Measurements from ENCODE around the gene TSPAN10.

TSPAN10 gene

DNA sequence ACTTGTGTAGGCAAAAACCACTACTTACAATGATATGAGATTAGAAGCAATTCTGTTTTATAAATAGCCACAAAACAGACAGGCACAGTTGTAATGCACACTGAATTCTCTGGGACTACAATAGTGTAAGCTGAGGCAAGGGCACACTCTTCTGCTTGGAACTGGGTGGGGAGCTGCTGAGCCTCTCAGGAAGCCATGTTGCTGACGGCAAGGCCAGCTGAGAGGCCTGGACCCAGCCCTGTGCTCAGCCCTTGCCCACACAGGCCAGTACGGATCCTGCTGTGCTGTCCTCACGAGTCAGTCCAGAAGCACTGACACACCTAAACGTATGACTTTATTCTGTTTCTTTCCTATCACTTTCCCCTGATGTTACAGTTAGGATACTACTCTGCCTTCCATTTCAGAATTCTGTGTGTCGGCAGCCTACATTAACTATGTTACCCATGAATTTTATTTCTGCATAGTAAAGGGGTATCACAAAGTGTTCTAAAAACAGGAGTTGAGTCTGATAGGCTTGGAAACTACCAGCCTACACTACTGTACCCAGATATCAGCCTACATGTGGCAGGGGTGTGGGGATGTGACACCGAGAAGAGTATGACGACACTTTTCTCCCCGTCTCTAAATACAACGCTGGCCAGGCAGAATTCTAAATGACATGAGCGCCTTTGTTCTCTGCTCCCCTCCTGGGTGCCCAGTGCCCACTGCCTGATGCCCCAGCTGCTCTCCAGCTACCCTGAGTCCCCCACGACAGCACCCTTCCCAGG lies 43.7 kb upstream of the TSPAN10 start:
- no peak overlapping the region for H2BK5ac ChIP-seq (ENCODE audit: low read depth, low read length, poor library complexity)
- WGBS (ENCODE audit: extremely low coverage, insufficient coverage, insufficient read length): no CpG with 5 or more reads among the region's 11 CpGs

DNA sequence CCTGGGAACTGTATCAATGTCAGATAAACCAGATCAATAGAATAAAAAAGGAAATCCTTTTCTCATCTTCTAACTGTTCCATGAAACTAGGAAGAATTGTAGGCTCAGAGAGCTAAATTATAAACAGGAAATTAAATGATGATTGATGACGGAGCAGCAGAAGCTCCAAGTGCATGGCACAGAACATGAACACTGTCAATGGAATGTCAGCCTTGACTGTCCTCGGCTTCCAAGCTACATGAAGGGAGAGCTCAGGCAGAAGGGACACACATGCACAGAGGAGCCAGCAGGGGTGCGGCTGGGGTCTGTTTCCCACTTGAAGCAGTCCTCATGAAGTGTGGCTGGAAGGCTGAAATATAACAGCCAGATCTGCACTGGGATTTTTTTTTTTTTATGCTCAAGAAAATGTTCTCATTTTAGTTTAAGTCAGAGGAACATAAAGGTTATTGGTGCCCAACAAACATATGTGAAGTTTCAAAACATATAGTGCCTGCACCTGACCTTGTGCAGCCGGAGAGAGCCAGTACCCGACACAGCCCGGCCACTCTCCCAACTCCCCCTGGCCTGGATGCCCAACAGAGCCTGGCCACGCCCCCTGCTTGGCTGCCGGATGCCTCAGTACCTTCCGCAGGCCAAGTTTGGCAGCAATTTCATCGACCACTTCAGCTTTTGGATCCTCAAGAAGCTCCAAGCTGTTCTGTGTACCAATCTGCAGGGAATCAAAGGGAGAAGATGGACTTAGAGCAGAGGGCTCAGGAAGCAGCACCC lies 37.1 kb upstream of the TSPAN10 start:
- Histone ChIP-seq H3K18ac (ENCODE audit: low read length) (no peak overlapping the region), H2BK5ac (ENCODE audit: low read depth, low read length, poor library complexity) (no peak overlapping the region), H3K23ac (ENCODE audit: low read length) (no peak overlapping the region), H3K79me1 (ENCODE audit: low read length) (no peaks in the 10 kb centered on the region), H3K27me3 (ENCODE audit: insufficient read depth, low read length) (no peaks in the 10 kb centered on the region), H4K91ac (ENCODE audit: low read depth, low read length) (no peak overlapping the region), H3K27ac (ENCODE audit: low read depth, low read length) (no peak overlapping the region), H3K9ac (ENCODE audit: low read length) (no peak overlapping the region), H2AFZ (ENCODE audit: insufficient read depth, low read length, poor library complexity) (no peak overlapping the region), H3K4me1 (ENCODE audit: control insufficient read depth in 1 of 2, insufficient read depth in 2 of 2, low read length in 2 of 2) (no peaks in the 10 kb centered on the region), H4K8ac (ENCODE audit: low read depth, low read length) (no peak overlapping the region), H3K36me3 (ENCODE audit: control insufficient read depth in 1 of 2, insufficient read depth in 2 of 2, low read length in 2 of 2) (peaks cover 48 to 64% of the 10 kb centered on the region in 2 experiments), H2BK120ac (ENCODE audit: insufficient read depth, low read length, poor library complexity) (no peak overlapping the region), H4K12ac (ENCODE audit: low read depth, low read length) (no peak overlapping the region), H2BK12ac (ENCODE audit: low read length) (no peak overlapping the region), H3K9me3 (ENCODE audit: insufficient read depth, low read depth, low read length) (no peaks in the 10 kb centered on the region), H3K4ac (ENCODE audit: low read depth, low read length) (no peak overlapping the region), H3K14ac (ENCODE audit: low read length) (no peak overlapping the region), H3K4me2 (ENCODE audit: low read length) (no peak overlapping the region), H3K79me2 (ENCODE audit: control insufficient read depth, insufficient read depth, low read length, poor library complexity) (no peaks in the 10 kb centered on the region), H3K4me3 (ENCODE audit: low read depth, low read length) (no peak overlapping the region), H2AK5ac (ENCODE audit: low read length) (no peak overlapping the region)
- no CpG with 5 or more reads among the region's 10 CpGs for WGBS (ENCODE audit: extremely low coverage, insufficient coverage, insufficient read length)
- DNase-seq: no peak

More for the DNA sequence above, 43.7 kb upstream of the TSPAN10 start:
- Histone ChIP-seq H3K4me3 (ENCODE audit: low read depth, low read length) (no peak overlapping the region), H3K79me2 (ENCODE audit: control insufficient read depth, insufficient read depth, low read length, poor library complexity) (no peaks in the 10 kb centered on the region), H4K8ac (ENCODE audit: low read depth, low read length) (no peak overlapping the region), H3K27ac (ENCODE audit: low read depth, low read length) (no peak overlapping the region), H4K12ac (ENCODE audit: low read depth, low read length) (no peak overlapping the region), H3K4ac (ENCODE audit: low read depth, low read length) (no peak overlapping the region), H3K79me1 (ENCODE audit: low read length) (no peaks in the 10 kb centered on the region), H3K27me3 (ENCODE audit: insufficient read depth, low read length) (no peaks in the 10 kb centered on the region), H3K4me1 (ENCODE audit: control insufficient read depth in 1 of 2, insufficient read depth in 2 of 2, low read length in 2 of 2) (no peaks in the 10 kb centered on the region), H3K23ac (ENCODE audit: low read length) (no peak overlapping the region), H3K9ac (ENCODE audit: low read length) (no peak overlapping the region), H2BK120ac (ENCODE audit: insufficient read depth, low read length, poor library complexity) (no peak overlapping the region), H3K9me3 (ENCODE audit: insufficient read depth, low read depth, low read length) (no peaks in the 10 kb centered on the region), H4K91ac (ENCODE audit: low read depth, low read length) (no peak overlapping the region), H3K14ac (ENCODE audit: low read length) (no peak overlapping the region), H3K4me2 (ENCODE audit: low read length) (no peak overlapping the region), H2AFZ (ENCODE audit: insufficient read depth, low read length, poor library complexity) (no peak overlapping the region), H3K18ac (ENCODE audit: low read length) (peak overlapping the region; percentile 23), H2AK5ac (ENCODE audit: low read length) (no peak overlapping the region), H2BK12ac (ENCODE audit: low read length) (no peak overlapping the region), H3K36me3 (ENCODE audit: control insufficient read depth in 1 of 2, insufficient read depth in 2 of 2, low read length in 2 of 2) (peaks cover 61 to 70% of the 10 kb centered on the region in 2 experiments)
- DNase-seq: no peak

DNA sequence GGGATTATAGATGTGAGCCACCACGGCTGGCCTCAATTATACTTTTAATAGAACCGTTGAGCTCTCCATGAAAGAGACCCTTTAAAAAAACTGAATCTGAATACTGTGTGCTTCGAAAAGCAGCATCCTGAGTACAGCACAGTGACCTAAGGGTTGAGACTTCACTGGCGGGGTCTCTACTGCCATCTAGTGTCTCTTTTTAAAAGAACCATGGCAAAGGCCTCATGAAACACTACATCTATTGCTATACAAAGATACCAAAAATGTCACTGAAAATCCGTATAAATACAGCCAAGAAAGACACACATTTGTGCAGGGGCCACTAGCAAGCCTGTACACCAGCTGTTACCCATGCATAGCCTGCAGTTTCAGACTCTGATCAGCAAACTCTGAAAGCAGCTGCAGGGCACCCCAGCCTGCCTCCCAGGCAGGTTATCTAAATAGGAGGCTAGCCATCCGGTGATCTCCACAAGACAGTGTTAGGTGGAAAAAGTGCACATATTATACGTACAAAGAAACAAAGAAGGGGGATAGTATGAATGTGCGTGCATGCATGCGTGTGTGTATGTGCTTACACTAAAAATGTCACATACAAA lies 35.4 kb upstream of the TSPAN10 start:
- no peaks in the 10 kb centered on the region for H3K9me3 ChIP-seq (ENCODE audit: insufficient read depth, low read depth, low read length)
- H3K4ac ChIP-seq (ENCODE audit: low read depth, low read length): no peak overlapping the region
- H3K27me3 ChIP-seq (ENCODE audit: insufficient read depth, low read length): no peaks in the 10 kb centered on the region
- no peak overlapping the region for H3K4me2 ChIP-seq (ENCODE audit: low read length)
- no peak overlapping the region for H3K4me3 ChIP-seq (ENCODE audit: low read depth, low read length)
- no peaks in the 10 kb centered on the region for H3K4me1 ChIP-seq (ENCODE audit: control insufficient read depth in 1 of 2, insufficient read depth in 2 of 2, low read length in 2 of 2)
- DNase-seq: peak; percentile 37 to 84
- H3K18ac ChIP-seq (ENCODE audit: low read length): no peak overlapping the region
- H4K8ac ChIP-seq (ENCODE audit: low read depth, low read length): no peak overlapping the region
- H2AK5ac ChIP-seq (ENCODE audit: low read length): no peak overlapping the region
- H2BK120ac ChIP-seq (ENCODE audit: insufficient read depth, low read length, poor library complexity): no peak overlapping the region
- no peak overlapping the region for H3K27ac ChIP-seq (ENCODE audit: low read depth, low read length)
- H4K12ac ChIP-seq (ENCODE audit: low read depth, low read length): no peak overlapping the region
- H4K91ac ChIP-seq (ENCODE audit: low read depth, low read length): no peak overlapping the region
- no peaks in the 10 kb centered on the region for H3K79me2 ChIP-seq (ENCODE audit: control insufficient read depth, insufficient read depth, low read length, poor library complexity)
- no peak overlapping the region for H3K23ac ChIP-seq (ENCODE audit: low read length)
- no peaks in the 10 kb centered on the region for H3K79me1 ChIP-seq (ENCODE audit: low read length)
- H3K14ac ChIP-seq (ENCODE audit: low read length): no peak overlapping the region
- no peak overlapping the region for H2AFZ ChIP-seq (ENCODE audit: insufficient read depth, low read length, poor library complexity)
- H2BK5ac ChIP-seq (ENCODE audit: low read depth, low read length, poor library complexity): no peak overlapping the region
- H3K36me3 ChIP-seq (ENCODE audit: control insufficient read depth in 1 of 2, insufficient read depth in 2 of 2, low read length in 2 of 2): peaks cover 51 to 68% of the 10 kb centered on the region in 2 experiments
- no peak overlapping the region for H3K9ac ChIP-seq (ENCODE audit: low read length)
- no peak overlapping the region for H2BK12ac ChIP-seq (ENCODE audit: low read length)
- no CpG with 5 or more reads among the region's 9 CpGs for WGBS (ENCODE audit: extremely low coverage, insufficient coverage, insufficient read length)

DNA sequence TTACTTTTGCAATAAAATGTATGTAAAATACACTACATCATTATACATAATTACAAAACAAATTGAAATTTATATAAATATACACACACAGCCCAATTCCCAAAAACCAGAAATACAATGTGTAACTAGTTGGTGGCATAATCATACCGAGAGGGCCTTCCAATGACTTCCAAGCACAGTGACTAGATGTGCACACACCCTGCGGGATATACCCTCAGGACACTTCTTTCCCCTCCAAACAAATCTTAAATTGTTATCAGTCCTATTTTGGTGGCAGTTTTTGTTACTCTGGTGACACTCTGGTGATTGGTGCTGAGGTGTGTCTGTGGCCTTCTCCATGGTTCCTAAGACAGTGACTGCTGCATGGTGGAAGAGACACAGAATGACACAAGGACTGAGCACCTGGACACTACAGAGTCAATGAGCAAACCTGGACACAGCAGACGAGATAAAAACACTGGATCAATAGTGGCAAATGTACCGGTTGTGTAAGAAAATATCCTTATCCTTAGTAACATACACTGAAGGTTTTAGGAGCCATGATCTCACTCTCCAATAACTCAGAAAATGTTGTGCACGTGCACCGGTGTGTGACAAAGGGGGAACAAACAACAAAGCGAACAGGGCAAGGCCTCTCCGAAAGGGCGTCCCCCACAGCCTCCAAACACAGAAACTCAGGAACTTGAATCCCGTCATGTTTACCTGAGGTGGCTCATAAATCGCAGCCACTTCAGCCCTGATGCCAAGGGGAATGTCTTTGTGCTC lies 33.0 kb upstream of the TSPAN10 start:
- Histone ChIP-seq H3K27ac (ENCODE audit: low read depth, low read length) (no peak overlapping the region), H3K79me1 (ENCODE audit: low read length) (no peaks in the 10 kb centered on the region), H3K14ac (ENCODE audit: low read length) (no peak overlapping the region), H2BK120ac (ENCODE audit: insufficient read depth, low read length, poor library complexity) (no peak overlapping the region), H3K4ac (ENCODE audit: low read depth, low read length) (no peak overlapping the region), H3K36me3 (ENCODE audit: control insufficient read depth in 1 of 2, insufficient read depth in 2 of 2, low read length in 2 of 2) (peaks cover 51 to 71% of the 10 kb centered on the region in 2 experiments), H3K9ac (ENCODE audit: low read length) (no peak overlapping the region), H3K4me1 (ENCODE audit: control insufficient read depth in 1 of 2, insufficient read depth in 2 of 2, low read length in 2 of 2) (no peaks in the 10 kb centered on the region), H3K23ac (ENCODE audit: low read length) (no peak overlapping the region), H2AK5ac (ENCODE audit: low read length) (no peak overlapping the region), H3K4me3 (ENCODE audit: low read depth, low read length) (no peak overlapping the region), H4K8ac (ENCODE audit: low read depth, low read length) (no peak overlapping the region), H2BK12ac (ENCODE audit: low read length) (no peak overlapping the region), H2BK5ac (ENCODE audit: low read depth, low read length, poor library complexity) (no peak overlapping the region), H3K4me2 (ENCODE audit: low read length) (no peak overlapping the region), H4K12ac (ENCODE audit: low read depth, low read length) (no peak overlapping the region), H3K18ac (ENCODE audit: low read length) (no peak overlapping the region), H3K27me3 (ENCODE audit: insufficient read depth, low read length) (no peaks in the 10 kb centered on the region), H3K79me2 (ENCODE audit: control insufficient read depth, insufficient read depth, low read length, poor library complexity) (no peaks in the 10 kb centered on the region), H2AFZ (ENCODE audit: insufficient read depth, low read length, poor library complexity) (no peak overlapping the region), H4K91ac (ENCODE audit: low read depth, low read length) (no peak overlapping the region), H3K9me3 (ENCODE audit: insufficient read depth, low read depth, low read length) (peaks cover 2% of the 10 kb centered on the region)
- no CpG with 5 or more reads among the region's 11 CpGs for WGBS (ENCODE audit: extremely low coverage, insufficient coverage, insufficient read length)
- peak; percentile 78 to 90 for DNase-seq
